Calu3 (cell line): Measurements from ENCODE around the gene SPTBN1. TPM values are rescaled to one million over a fixed set of nuclear protein-coding genes. Genes with fewer than 3 reads are reported as not detected.

Experiments used
- BruUV-seq: library from RNA; stranded (reverse); fragments of 400-500 nt; replicated peaks from 2 replicates; lab custom pipeline; 2021; lab: Mats Ljungman, UMichigan
- CTCF ChIA-PET: fragments of 300-600 bp; sonication (Branson Sonifier 250); formaldehyde crosslinking; loops from one replicate; lab custom pipeline; 2022; ENCODE audit warnings: antibody characterized with exemption; lab: Charles Lee
- DNase-seq: peaks from one replicate; pipeline ENCODE4 v3.0.0; 2022
- H3K27ac Mint-ChIP-seq: one replicate; pipeline ENCODE4 v1.8.0; 2022; ENCODE audit warnings: mixed read lengths; ENCODE audit not compliant: unreplicated experiment
- H3K27me3 Mint-ChIP-seq: one replicate; pipeline ENCODE4 v1.8.0; 2022; ENCODE audit warnings: mixed read lengths; ENCODE audit not compliant: unreplicated experiment
- H3K36me3 Mint-ChIP-seq: one replicate; pipeline ENCODE4 v1.8.0; 2022; ENCODE audit warnings: mild to moderate bottlenecking, moderate library complexity, mixed read lengths; ENCODE audit not compliant: insufficient read depth, unreplicated experiment
- H3K4me1 Mint-ChIP-seq: one replicate; pipeline ENCODE4 v1.8.0; 2022; ENCODE audit warnings: mild to moderate bottlenecking, low read depth, mixed read lengths; ENCODE audit not compliant: unreplicated experiment
- H3K4me3 Mint-ChIP-seq: one replicate; pipeline ENCODE4 v1.8.0; 2022; ENCODE audit warnings: mild to moderate bottlenecking, low read depth, moderate library complexity, mixed read lengths; ENCODE audit not compliant: unreplicated experiment
- H3K9me3 Mint-ChIP-seq: one replicate; pipeline ENCODE4 v1.8.0; 2022; ENCODE audit warnings: low read depth, mixed read lengths; ENCODE audit not compliant: unreplicated experiment
- intact Hi-C: fragments of 100-400 bp; cut with micrococcal nuclease; formaldehyde crosslinking; loops from one replicate; pipeline ENCODE4 v1.10.0; 2022; ENCODE audit not compliant: unreplicated experiment
- total RNA-seq: library from RNA; stranded (reverse); gene quantifications from 2 replicates; pipeline ENCODE4 v1.2.3, GENCODE V29; 2022
- TF ChIP-seq, protein P1 (sequence below): fragments of 200-600 bp; IDR thresholded peaks from one replicate; pipeline ENCODE4 v1.8.0; 2022; ENCODE audit warnings: antibody characterized with exemption; ENCODE audit not compliant: unreplicated experiment

SPTBN1 gene
- total RNA-seq, 1 experiment from 2014 or later, result 611 TPM

DNA sequence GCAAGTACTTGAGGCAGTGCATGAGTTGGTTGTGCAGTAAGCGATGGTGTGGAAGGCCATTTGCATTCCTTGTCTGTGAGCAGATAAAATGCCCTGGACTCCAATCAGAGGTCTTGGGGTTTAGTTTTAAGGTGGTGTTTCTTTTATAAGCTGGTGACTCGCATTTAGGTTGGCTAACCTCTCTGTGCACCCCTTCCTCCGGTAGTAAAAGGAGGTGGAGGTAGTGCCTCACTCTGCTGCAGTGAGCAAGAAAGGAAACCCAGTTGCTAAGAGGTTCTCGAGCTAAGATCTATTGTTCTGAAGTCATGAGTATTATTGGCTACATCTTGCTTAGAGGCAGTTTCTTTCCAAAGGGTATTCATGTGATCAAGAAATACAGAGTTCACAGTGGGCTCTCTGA lies 193.1 kb downstream of the SPTBN1 start:
- Mint-ChIP-seq H3K27me3 (no peaks in the 10 kb centered on the region), H3K4me3 (no peak overlapping the region), H3K9me3 (no peaks in the 10 kb centered on the region), H3K27ac (peak overlapping the region; percentile 61), H3K4me1 (peaks cover 21% of the 10 kb centered on the region), H3K36me3 (peaks cover 97% of the 10 kb centered on the region)
- CTCF ChIA-PET, result no interaction called here
- TF ChIP-seq, protein P1, sequence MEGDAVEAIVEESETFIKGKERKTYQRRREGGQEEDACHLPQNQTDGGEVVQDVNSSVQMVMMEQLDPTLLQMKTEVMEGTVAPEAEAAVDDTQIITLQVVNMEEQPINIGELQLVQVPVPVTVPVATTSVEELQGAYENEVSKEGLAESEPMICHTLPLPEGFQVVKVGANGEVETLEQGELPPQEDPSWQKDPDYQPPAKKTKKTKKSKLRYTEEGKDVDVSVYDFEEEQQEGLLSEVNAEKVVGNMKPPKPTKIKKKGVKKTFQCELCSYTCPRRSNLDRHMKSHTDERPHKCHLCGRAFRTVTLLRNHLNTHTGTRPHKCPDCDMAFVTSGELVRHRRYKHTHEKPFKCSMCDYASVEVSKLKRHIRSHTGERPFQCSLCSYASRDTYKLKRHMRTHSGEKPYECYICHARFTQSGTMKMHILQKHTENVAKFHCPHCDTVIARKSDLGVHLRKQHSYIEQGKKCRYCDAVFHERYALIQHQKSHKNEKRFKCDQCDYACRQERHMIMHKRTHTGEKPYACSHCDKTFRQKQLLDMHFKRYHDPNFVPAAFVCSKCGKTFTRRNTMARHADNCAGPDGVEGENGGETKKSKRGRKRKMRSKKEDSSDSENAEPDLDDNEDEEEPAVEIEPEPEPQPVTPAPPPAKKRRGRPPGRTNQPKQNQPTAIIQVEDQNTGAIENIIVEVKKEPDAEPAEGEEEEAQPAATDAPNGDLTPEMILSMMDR, result no peak
- BruUV-seq, result no TSS peak
- no peak for DNase-seq
- intact Hi-C loops, result no loop called here

DNA sequence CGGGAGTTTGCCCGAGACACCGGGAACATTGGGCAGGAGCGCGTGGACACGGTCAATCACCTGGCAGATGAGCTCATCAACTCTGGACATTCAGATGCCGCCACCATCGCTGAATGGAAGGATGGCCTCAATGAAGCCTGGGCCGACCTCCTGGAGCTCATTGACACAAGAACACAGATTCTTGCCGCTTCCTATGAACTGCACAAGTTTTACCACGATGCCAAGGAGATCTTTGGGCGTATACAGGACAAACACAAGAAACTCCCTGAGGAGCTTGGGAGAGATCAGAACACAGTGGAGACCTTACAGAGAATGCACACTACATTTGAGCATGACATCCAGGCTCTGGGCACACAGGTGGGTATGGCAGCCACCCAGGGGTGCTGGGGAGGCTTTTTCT lies 193.5 kb downstream of the SPTBN1 start:
- no peaks in the 10 kb centered on the region for H3K27me3 Mint-ChIP-seq
- TF ChIP-seq, protein P1, result no peak
- H3K36me3 Mint-ChIP-seq, result peaks cover 97% of the 10 kb centered on the region
- intact Hi-C loops, result no loop called here
- BruUV-seq, result TSS peak; percentile 81
- no peak overlapping the region for H3K4me3 Mint-ChIP-seq
- no peaks in the 10 kb centered on the region for H3K9me3 Mint-ChIP-seq
- H3K4me1 Mint-ChIP-seq, result peaks cover 21% of the 10 kb centered on the region
- H3K27ac Mint-ChIP-seq, result peak overlapping the region; percentile 61
- CTCF ChIA-PET, result no interaction called here
- DNase-seq, result no peak

DNA sequence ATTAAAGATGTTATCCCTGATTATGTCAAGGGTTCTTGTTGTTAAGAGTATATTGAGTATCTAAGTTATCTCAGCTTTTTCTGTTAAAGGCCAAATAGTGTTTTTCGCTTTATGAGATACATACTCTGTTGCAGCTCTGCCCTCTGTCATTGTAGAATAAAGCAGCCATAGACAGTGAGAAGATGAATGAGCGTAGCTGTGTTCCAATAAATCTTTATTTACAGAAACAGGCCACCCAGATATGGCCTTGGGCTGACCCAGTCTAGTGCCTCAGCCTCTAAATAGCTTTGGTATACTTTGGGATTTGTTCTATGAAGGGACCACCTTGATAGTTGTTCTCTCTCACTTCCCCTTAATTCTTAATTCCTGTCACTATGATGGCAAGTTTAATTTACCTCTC lies 194.5 kb downstream of the SPTBN1 start:
- H3K27me3 Mint-ChIP-seq, result no peaks in the 10 kb centered on the region
- H3K4me1 Mint-ChIP-seq, result peaks cover 21% of the 10 kb centered on the region
- no peak overlapping the region for H3K4me3 Mint-ChIP-seq
- peaks cover 97% of the 10 kb centered on the region for H3K36me3 Mint-ChIP-seq
- intact Hi-C loops, result no loop called here
- CTCF ChIA-PET, result interaction anchor here (0.6 kb wide), 1 partner anchor 36 kb away, joined by 3 read pairs; no protein-coding TSS in a partner anchor
- BruUV-seq, result no TSS peak
- TF ChIP-seq, protein P1, result no peak
- no peak for DNase-seq
- no peaks in the 10 kb centered on the region for H3K9me3 Mint-ChIP-seq
- peak overlapping the region; percentile 52 for H3K27ac Mint-ChIP-seq

DNA sequence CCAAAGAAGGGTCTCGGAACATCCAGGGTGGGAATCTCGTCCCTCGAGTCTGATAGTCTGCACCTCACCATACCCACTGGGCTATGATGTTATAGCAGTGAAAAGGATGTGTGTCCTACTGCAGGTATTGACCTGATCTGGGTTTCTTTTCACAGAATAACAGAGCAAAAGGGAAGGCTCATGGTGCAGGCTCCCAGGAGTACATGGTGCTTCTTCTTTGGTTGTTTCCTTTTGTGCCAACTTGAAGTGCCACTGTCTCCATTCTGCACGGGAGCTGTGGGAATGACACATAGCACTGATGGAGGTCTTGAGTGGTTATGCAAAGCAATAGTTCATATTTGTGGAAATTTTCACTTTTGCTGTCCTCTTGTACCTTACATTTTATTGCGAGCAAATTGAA lies 195.2 kb downstream of the SPTBN1 start:
- H3K4me3 Mint-ChIP-seq, result no peak overlapping the region
- no peaks in the 10 kb centered on the region for H3K27me3 Mint-ChIP-seq
- CTCF ChIA-PET, result no interaction called here
- no peak for DNase-seq
- H3K9me3 Mint-ChIP-seq, result no peaks in the 10 kb centered on the region
- peaks cover 97% of the 10 kb centered on the region for H3K36me3 Mint-ChIP-seq
- peaks cover 21% of the 10 kb centered on the region for H3K4me1 Mint-ChIP-seq
- H3K27ac Mint-ChIP-seq, result no peak overlapping the region
- intact Hi-C loops, result no loop called here
- TF ChIP-seq, protein P1, result no peak
- BruUV-seq, result no TSS peak
